ENCODE measurements around the gene ARHGAP31. TPM values are rescaled to one million over a fixed set of nuclear protein-coding genes. Genes with fewer than 3 reads are reported as not detected.
"Not testable (repeated sequence)": the region's sequence is repeated elsewhere in the genome, so short reads cannot be mapped to it uniquely, and the experiment has no call there.

The ARHGAP31 gene
- total RNA-seq, 2 experiments from 2014 or later, result 8.9 to 9.7 TPM

- Mint-ChIP-seq H3K4me3 (no peak overlapping the region), H3K4me1 (peaks cover 19% of the 10 kb centered on the region), H3K36me3 (peaks cover 17% of the 10 kb centered on the region), H3K9me3 (no peaks in the 10 kb centered on the region), H3K27ac (no peak overlapping the region), H3K27me3 (no peaks in the 10 kb centered on the region)
- no peak for DNase-seq
These were observed 10.1 kb downstream of the ARHGAP31 start for GRCh38 chr3:119304201-119304713.

DNA sequence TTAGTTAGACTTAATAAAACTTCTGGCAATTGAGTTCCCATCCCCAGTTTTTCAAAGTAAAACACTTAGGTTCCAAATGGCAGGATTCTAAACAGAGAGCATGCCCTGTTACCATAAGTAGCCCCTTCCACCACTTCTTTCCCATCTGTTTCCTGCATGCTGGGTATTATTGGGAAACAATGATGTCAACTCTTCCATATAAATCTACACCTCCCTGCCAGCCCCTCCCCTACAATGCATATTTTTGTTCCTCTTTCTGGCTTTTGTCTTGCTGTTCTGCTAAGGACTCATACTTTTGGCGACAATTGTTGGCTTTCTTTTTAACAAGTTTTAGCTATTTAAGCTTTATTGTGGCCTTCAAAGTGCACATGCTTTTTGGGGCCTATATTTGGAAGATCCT is 11.1 kb downstream of the ARHGAP31 start:
- no peak for DNase-seq
- Mint-ChIP-seq H3K27me3 (no peaks in the 10 kb centered on the region), H3K36me3 (peaks cover 22% of the 10 kb centered on the region), H3K9me3 (no peaks in the 10 kb centered on the region), H3K4me3 (no peak overlapping the region), H3K27ac (no peak overlapping the region), H3K4me1 (peaks cover 19% of the 10 kb centered on the region)

DNA sequence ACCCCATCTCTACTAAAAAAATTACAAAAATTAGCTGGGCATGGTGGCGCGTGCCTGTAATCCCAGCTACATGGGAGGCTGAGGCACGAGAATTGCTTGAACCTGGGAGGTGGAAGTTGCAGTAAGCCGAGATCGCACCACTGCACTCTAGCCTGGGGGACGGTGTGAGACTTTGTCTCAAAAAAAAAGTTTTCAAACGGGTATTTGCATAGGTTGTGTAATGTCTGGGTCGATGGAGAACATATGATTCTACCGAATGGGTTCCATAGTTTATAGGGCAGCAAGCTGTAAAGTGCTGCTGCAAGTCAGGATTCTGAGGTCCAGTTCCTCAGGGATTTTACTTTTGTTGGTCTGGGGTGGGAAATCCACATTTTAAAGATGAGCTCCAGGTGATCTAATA is 12.2 kb downstream of the ARHGAP31 start:
- H3K4me3 Mint-ChIP-seq, H3K9me3 Mint-ChIP-seq, DNase-seq, H3K27me3 Mint-ChIP-seq, H3K27ac Mint-ChIP-seq: not testable (repeated sequence)
- Mint-ChIP-seq H3K36me3 (peaks cover 26% of the 10 kb centered on the region), H3K4me1 (peaks cover 20% of the 10 kb centered on the region)

DNA sequence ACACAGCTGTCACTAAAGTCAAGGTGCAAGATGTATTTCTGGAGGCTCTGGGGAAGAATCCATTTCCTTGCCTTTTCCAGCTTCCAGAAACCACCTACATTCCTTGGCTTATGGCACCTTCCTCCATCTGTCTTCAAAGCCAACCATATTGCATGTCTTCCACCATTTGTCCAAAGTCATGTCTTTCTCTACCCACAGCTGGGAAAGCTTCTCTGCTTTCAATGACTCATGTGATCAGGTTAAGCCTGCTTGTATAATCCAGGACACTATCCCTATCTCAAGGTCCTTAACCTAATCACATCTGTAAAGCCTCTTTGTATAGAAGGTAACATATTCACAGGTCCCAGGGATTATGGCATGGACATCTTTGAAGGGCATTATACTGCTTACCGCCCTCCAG is 14.2 kb downstream of the ARHGAP31 start:
- DNase-seq, result no peak
- H3K9me3 Mint-ChIP-seq, result no peaks in the 10 kb centered on the region
- H3K4me1 Mint-ChIP-seq, result peaks cover 12% of the 10 kb centered on the region
- H3K4me3 Mint-ChIP-seq, result no peak overlapping the region
- no peak overlapping the region for H3K27ac Mint-ChIP-seq
- peaks cover 27% of the 10 kb centered on the region for H3K36me3 Mint-ChIP-seq
- no peaks in the 10 kb centered on the region for H3K27me3 Mint-ChIP-seq

DNA sequence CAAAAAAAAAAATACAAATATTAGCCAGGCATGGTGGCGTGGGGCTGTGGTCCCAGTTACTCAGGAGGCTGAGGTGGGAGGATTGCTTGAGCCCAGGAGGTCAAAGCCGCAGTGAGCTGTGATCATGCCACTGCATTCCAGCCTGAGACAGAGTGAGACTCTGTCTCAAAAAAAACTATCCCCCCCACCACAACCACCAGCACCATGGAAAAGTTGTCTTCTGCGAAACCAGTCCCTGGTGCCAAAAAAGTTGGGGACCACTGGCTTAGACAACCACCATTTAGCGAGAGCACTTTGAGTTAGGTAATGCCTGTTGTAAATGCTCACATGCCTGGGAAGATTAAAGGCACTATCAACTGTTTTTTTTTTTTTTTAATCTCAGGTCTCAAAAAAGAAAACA is 15.4 kb downstream of the ARHGAP31 start:
- no peaks in the 10 kb centered on the region for H3K27me3 Mint-ChIP-seq
- H3K9me3 Mint-ChIP-seq, result no peaks in the 10 kb centered on the region
- no peak overlapping the region for H3K4me3 Mint-ChIP-seq
- H3K36me3 Mint-ChIP-seq, result peaks cover 30% of the 10 kb centered on the region
- DNase-seq, result no peak
- H3K4me1 Mint-ChIP-seq, result peaks cover 12% of the 10 kb centered on the region
- H3K27ac Mint-ChIP-seq, result no peak overlapping the region

DNA sequence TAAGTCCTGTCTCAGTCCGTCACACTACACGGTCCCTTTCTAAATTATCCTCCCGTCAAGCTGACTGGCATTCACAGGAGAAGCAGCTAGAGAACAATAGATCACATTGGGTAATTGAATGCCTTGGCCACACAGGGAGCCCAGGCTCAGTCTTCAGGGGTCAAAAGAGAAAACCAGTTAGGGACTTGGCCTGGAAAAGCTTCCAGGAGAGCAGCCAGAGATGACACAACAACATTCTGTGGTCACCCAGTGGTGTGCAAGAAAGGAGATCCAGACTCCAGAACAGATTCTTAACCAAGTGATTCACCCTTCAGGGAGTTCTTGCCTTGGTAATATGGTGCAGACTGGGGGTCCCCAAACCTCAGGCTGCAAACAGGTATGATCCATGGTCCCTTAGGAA is 15.9 kb downstream of the ARHGAP31 start:
- H3K4me3 Mint-ChIP-seq, result no peak overlapping the region
- H3K4me1 Mint-ChIP-seq, result peaks cover 12% of the 10 kb centered on the region
- no peaks in the 10 kb centered on the region for H3K9me3 Mint-ChIP-seq
- H3K36me3 Mint-ChIP-seq, result peaks cover 30% of the 10 kb centered on the region
- DNase-seq, result no peak
- no peaks in the 10 kb centered on the region for H3K27me3 Mint-ChIP-seq
- H3K27ac Mint-ChIP-seq, result no peak overlapping the region

DNA sequence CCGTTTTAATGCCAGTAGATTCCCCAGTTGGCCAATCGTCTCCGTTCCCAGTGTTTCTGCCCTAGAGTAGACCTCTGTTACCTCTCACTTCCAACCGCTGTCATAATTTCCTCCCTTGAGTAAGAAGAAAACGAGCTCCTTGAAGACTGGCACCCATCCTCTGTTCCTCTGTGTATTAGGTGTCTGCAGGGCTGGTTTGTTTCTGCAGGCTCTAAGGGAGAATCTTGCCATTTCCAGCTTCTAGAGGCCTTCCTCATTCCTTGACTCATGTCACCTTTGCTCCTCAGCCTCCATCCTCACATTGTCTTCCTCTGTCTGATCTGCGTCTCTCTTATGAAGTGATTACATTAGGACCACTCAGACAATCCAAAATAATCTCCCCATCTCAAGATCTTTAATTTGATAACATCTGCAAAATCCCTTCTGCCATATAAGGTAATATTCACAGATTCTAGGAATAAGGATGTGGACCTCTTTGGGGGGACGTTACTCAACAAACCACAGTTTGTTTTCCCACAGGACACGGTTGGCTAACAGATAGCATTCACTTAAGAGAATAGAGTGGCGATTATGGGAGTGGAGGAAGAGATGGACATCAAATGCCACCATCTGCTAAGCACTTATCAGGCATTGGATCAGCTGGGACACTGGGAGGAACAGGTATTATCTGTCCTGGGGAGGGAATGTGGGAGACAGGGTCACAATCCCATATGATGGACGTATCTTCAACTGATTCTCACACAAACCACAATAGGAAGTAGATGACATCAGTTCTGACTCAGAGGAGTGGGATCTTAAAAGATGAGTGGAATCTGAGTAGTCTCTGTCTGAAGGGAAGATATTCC is 17.1 kb downstream of the ARHGAP31 start:
- Mint-ChIP-seq H3K4me3 (no peak overlapping the region), H3K4me1 (peaks cover 10% of the 10 kb centered on the region), H3K36me3 (peaks cover 30% of the 10 kb centered on the region), H3K27ac (no peak overlapping the region), H3K27me3 (no peaks in the 10 kb centered on the region), H3K9me3 (no peaks in the 10 kb centered on the region)
- no peak for DNase-seq

DNA sequence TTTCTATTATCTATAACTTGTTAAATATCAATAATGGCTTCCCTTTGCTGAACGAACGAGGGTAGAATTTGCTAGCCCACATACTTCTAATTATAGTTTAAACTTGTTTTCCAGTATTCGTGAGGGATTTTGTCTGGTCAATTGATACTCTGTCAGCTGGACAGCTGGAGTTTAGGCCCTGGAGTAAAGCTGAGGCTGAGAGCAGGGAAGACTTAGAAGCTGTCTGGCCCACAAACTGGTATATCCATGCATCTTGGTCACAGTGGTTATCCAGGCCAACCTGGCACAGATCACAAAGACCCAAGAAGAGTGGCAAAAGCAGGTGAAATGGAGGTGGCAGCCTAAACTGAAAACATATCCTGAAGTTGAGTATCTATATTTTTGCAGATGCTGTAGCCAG is 19.3 kb downstream of the ARHGAP31 start:
- peaks cover 12% of the 10 kb centered on the region for H3K4me1 Mint-ChIP-seq

GRCh38 chr3:119314821-119315220 is 20.6 kb downstream of the ARHGAP31 start:
- DNase-seq, result no peak
- Mint-ChIP-seq H3K27me3 (no peaks in the 10 kb centered on the region), H3K36me3 (peaks cover 17% of the 10 kb centered on the region), H3K4me3 (no peak overlapping the region), H3K4me1 (peaks cover 16% of the 10 kb centered on the region), H3K9me3 (no peaks in the 10 kb centered on the region), H3K27ac (no peak overlapping the region)

More for the DNA sequence above, 19.3 kb downstream of the ARHGAP31 start:
- H3K27me3 Mint-ChIP-seq, result no peaks in the 10 kb centered on the region
- no peak for DNase-seq
- no peak overlapping the region for H3K27ac Mint-ChIP-seq
- no peaks in the 10 kb centered on the region for H3K9me3 Mint-ChIP-seq
- peaks cover 24% of the 10 kb centered on the region for H3K36me3 Mint-ChIP-seq
- no peak overlapping the region for H3K4me3 Mint-ChIP-seq

DNA sequence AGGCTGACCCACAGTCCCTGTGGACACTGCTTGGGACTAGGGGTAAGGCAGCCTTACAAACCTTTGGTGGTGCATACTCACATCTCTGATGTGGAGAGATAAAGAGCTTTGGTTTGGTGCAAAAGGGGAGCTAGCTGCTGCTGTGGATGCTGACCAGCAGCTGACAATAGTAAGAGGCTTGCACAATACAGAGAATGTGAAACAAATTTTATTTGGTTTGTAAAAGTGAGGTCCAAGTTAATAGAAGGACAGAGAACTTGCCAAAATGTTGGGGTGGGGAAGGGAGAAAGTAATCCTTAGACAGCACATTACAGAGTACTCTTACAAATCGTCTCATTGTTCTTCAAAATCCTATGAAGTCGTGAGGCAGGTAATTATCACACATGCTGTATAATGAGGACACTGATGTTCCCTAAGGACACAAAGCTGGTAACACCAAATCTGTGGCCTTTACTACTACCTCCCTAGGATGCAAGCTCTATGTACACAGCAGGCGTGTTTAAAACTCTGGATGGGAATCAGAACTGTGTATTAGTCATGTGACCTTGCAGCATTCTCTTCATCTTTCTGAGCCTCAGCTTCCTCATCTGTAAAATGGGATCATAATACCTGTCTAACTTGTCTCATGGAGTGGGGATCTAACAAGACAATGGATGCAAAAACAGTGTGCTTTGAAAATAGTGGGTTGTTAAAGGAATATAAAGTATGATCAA is 21.6 kb downstream of the ARHGAP31 start:
- H3K27me3 Mint-ChIP-seq, result no peaks in the 10 kb centered on the region
- H3K4me3 Mint-ChIP-seq, result no peak overlapping the region
- DNase-seq, result no peak
- H3K9me3 Mint-ChIP-seq, result no peaks in the 10 kb centered on the region
- H3K36me3 Mint-ChIP-seq, result peaks cover 18% of the 10 kb centered on the region
- no peak overlapping the region for H3K27ac Mint-ChIP-seq
- peaks cover 22% of the 10 kb centered on the region for H3K4me1 Mint-ChIP-seq

DNA sequence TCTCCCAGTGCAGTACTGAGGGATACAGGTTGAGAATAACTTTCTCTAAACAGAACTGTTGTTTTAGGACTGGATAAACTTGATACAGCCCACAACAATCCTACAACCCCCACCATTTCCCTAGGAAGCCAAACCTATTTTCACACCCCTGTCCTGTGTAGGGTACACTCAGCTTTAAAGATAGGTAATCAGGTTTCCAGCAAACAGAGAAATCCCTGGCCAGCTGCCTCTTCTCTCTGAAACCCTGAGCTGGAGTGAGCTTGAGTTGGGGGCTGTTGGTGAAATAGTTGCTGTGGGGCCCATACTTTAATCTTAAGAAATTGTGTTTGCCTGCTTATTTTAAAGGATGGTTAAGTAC is 22.1 kb downstream of the ARHGAP31 start:
- Mint-ChIP-seq H3K4me1 (peaks cover 21% of the 10 kb centered on the region), H3K27me3 (no peaks in the 10 kb centered on the region), H3K36me3 (peaks cover 18% of the 10 kb centered on the region), H3K27ac (no peak overlapping the region), H3K9me3 (no peaks in the 10 kb centered on the region), H3K4me3 (no peak overlapping the region)
- no peak for DNase-seq

GRCh38 chr3:119318876-119319275 is 24.7 kb downstream of the ARHGAP31 start:
- Mint-ChIP-seq H3K4me1 (peaks cover 28% of the 10 kb centered on the region), H3K36me3 (peaks cover 15% of the 10 kb centered on the region), H3K27ac (no peak overlapping the region), H3K9me3 (no peaks in the 10 kb centered on the region), H3K27me3 (no peaks in the 10 kb centered on the region), H3K4me3 (no peak overlapping the region)
- no peak for DNase-seq

DNA sequence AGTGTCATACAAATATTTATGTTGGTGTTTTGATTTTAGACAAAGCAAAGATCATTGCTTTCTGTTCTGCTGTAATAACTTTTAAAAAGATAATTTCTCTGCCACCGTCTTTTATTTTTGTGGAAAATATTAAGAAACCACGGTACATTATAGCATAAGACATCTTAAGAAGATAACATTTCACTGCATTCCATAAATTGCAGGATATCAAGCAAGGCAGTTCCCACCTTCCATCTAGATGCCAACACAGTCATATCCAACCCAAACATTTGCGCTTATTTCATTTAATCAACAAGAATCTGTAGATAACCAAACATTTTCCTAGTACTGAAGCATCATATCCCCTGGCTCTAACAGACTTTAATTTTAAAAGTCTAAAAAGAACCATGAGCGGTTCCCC is 25.1 kb downstream of the ARHGAP31 start:
- no peak overlapping the region for H3K27ac Mint-ChIP-seq
- no peak overlapping the region for H3K4me3 Mint-ChIP-seq
- H3K4me1 Mint-ChIP-seq, result peaks cover 33% of the 10 kb centered on the region
- DNase-seq, result no peak
- no peaks in the 10 kb centered on the region for H3K27me3 Mint-ChIP-seq
- peaks cover 11% of the 10 kb centered on the region for H3K36me3 Mint-ChIP-seq
- H3K9me3 Mint-ChIP-seq, result no peaks in the 10 kb centered on the region

- H3K27ac Mint-ChIP-seq, H3K9me3 Mint-ChIP-seq, H3K27me3 Mint-ChIP-seq, DNase-seq, H3K4me3 Mint-ChIP-seq: not testable (repeated sequence)
- H3K36me3 Mint-ChIP-seq, result peaks cover 11% of the 10 kb centered on the region
- peaks cover 34% of the 10 kb centered on the region for H3K4me1 Mint-ChIP-seq
These were observed 26.6 kb downstream of the ARHGAP31 start for GRCh38 chr3:119320785-119321184.

GRCh38 chr3:119322021-119322834 is 28.0 kb downstream of the ARHGAP31 start:
- H3K27me3 Mint-ChIP-seq, result no peaks in the 10 kb centered on the region
- H3K4me3 Mint-ChIP-seq, result peak overlapping the region; percentile 81
- DNase-seq, result no peak
- peaks cover 32% of the 10 kb centered on the region for H3K4me1 Mint-ChIP-seq
- H3K36me3 Mint-ChIP-seq, result peaks cover 11% of the 10 kb centered on the region
- peak overlapping the region; percentile 92 for H3K27ac Mint-ChIP-seq
- no peaks in the 10 kb centered on the region for H3K9me3 Mint-ChIP-seq

All from activated naive CD8-positive, alpha-beta T cell treated with anti-CD3 and anti-CD28 coated beads for 36 hours (primary cell).